Colonic mucosa (tissue), 4 donors: ENCODE results near the gene TDRD9. TPM values are rescaled to one million over a fixed set of nuclear protein-coding genes. Genes with fewer than 3 reads are reported as not detected.
A peak's percentile ranks its signal among the peaks of the same experiment; 100 is the strongest.

Experiments
- DNase-seq: peaks from one replicate; pipeline ENCODE4 v3.0.0-alpha.2; 2020
- H3K27ac ChIP-seq: fragments of 200-600 bp; one replicate; pipeline ENCODE4 v1.8.0; 2021
- H3K27me3 ChIP-seq: fragments of 200-600 bp; one replicate; pipeline ENCODE4 v1.8.0; 2021
- H3K36me3 ChIP-seq: fragments of 200-600 bp; one replicate; pipeline ENCODE4 v1.8.0; 2021
- H3K4me1 ChIP-seq: fragments of 200-600 bp; one replicate; pipeline ENCODE4 v1.8.0; 2021; ENCODE audit warnings: mild to moderate bottlenecking
- H3K4me3 ChIP-seq: fragments of 200-600 bp; one replicate; pipeline ENCODE4 v1.8.0; 2021
- H3K9ac ChIP-seq, 2 donors: one replicate each; pipeline ENCODE4 v1.7.0; 2013; ENCODE audit warnings: control low read depth in 2 of 2, low read depth in 2 of 2, low read length in 2 of 2
- H3K9me3 ChIP-seq: fragments of 200-600 bp; one replicate; pipeline ENCODE4 v1.8.0; 2021
- intact Hi-C: fragments of 100-400 bp; cut with DNase I; formaldehyde crosslinking; loops from one replicate; pipeline ENCODE4 v1.14.1; 2022
- total RNA-seq, 2 donors: library from RNA; stranded (reverse); fragmentation: NEBNext Ultra II Directional in 1 of 2; extraction: Animal tissue kit (Norgen Biotek cat#: 25700) in 1 of 2; gene quantifications; one replicate each; pipeline ENCODE4 v1.2.1, GENCODE V29; 2021
- TF ChIP-seq, protein P1 (sequence below): fragments of 200-600 bp; IDR thresholded peaks from one replicate; pipeline ENCODE4 v1.8.0; 2022; ENCODE audit warnings: antibody characterized with exemption, mild to moderate bottlenecking
- donor health status: healthy.
- donor health status: DM: no; HTN: no; CAD: no.
- donor health status: DM: no; HTN: no; CAD: no.

The TDRD9 gene
- total RNA-seq, 2 donors from 2014 or later, result 0.44 to 1.1 TPM

- H3K4me1 ChIP-seq, result peaks cover 10% of the 10 kb centered on the region
- no peaks in the 10 kb centered on the region for H3K9me3 ChIP-seq
- intact Hi-C loops, result no loop called here
- peak overlapping the region in 1 of 2 donors; percentile 42 for H3K9ac ChIP-seq
- H3K27me3 ChIP-seq, result no peaks in the 10 kb centered on the region
- DNase-seq, result peak; percentile 40
- no peaks in the 10 kb centered on the region for H3K36me3 ChIP-seq
- peak overlapping the region; percentile 66 for H3K27ac ChIP-seq
- TF ChIP-seq, protein P1, sequence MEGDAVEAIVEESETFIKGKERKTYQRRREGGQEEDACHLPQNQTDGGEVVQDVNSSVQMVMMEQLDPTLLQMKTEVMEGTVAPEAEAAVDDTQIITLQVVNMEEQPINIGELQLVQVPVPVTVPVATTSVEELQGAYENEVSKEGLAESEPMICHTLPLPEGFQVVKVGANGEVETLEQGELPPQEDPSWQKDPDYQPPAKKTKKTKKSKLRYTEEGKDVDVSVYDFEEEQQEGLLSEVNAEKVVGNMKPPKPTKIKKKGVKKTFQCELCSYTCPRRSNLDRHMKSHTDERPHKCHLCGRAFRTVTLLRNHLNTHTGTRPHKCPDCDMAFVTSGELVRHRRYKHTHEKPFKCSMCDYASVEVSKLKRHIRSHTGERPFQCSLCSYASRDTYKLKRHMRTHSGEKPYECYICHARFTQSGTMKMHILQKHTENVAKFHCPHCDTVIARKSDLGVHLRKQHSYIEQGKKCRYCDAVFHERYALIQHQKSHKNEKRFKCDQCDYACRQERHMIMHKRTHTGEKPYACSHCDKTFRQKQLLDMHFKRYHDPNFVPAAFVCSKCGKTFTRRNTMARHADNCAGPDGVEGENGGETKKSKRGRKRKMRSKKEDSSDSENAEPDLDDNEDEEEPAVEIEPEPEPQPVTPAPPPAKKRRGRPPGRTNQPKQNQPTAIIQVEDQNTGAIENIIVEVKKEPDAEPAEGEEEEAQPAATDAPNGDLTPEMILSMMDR, result no peak
- H3K4me3 ChIP-seq, result no peak overlapping the region
Measured at GRCh38 chr14:103898711-103899110, 29.5 kb upstream of the TDRD9 start.

- Histone ChIP-seq H3K9ac (peak overlapping the region in 1 of 2 donors; percentile 40), H3K27me3 (no peaks in the 10 kb centered on the region), H3K4me3 (no peak overlapping the region), H3K9me3 (no peaks in the 10 kb centered on the region), H3K36me3 (no peaks in the 10 kb centered on the region), H3K4me1 (peaks cover 10% of the 10 kb centered on the region), H3K27ac (peak overlapping the region; percentile 66)
- intact Hi-C loops, result no loop called here
- TF ChIP-seq, protein P1, result no peak
- DNase-seq, result peak; percentile 30
Measured at GRCh38 chr14:103899316-103899715, 28.9 kb upstream of the TDRD9 start.

DNA sequence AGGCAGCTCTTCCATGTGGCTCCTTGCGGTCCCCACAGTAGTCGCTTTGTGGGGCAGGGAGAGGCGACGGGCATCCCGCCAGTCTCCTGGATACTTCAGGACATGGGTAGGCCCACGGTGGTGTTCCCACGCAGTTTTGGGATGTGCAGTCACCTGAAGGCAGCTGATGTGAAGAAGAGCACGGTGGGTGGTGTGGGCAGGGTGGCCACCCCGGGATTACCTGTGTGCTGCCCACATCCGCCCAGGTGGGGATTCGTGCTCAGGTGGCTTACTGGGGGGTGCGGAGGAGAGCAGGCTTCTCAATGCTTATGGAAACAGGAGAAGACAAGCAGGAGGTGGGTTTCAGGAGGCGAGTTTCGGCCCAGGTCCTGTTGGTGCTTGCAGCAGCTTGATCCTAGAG, 28.4 kb upstream of the TDRD9 start:
- no peaks in the 10 kb centered on the region for H3K9me3 ChIP-seq
- H3K4me1 ChIP-seq, result peaks cover 10% of the 10 kb centered on the region
- DNase-seq, result no peak
- no peaks in the 10 kb centered on the region for H3K27me3 ChIP-seq
- H3K4me3 ChIP-seq, result no peak overlapping the region
- no peak overlapping the region for H3K9ac ChIP-seq
- no peak overlapping the region for H3K27ac ChIP-seq
- intact Hi-C loops, result no loop called here
- TF ChIP-seq, protein P1, result no peak
- no peaks in the 10 kb centered on the region for H3K36me3 ChIP-seq

DNA sequence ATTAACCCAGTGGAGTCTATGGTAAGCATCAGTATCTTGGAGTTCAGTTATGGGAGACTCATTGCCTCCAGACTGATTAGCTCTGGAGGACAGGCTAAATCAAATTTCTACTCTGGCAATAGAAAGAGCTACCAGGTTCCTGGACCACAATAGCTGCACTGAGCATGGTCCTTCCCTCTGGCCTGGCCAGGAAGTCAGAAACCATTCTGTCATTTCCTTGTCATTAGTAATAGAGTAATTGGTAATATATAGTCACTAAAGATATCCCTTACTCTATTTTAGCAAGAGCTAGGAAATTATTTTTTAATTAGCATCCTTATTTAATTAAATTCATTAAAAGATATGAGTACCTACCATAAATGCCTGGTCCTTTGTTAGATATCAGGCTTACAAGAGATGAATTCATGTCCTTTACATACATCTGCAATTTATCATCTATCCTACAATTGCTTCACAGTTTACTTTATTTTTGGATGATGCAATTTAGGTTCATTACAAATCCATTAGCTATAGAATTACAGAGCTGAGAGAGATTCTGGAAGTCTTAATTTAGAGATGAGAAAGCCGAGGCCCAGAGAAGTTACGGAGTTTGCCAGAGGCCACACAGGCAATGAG, 23.7 kb upstream of the TDRD9 start:
- intact Hi-C loops, result no loop called here
- Histone ChIP-seq H3K9ac (no peak overlapping the region), H3K9me3 (no peaks in the 10 kb centered on the region), H3K27ac (no peak overlapping the region), H3K27me3 (no peaks in the 10 kb centered on the region), H3K36me3 (no peaks in the 10 kb centered on the region), H3K4me1 (no peaks in the 10 kb centered on the region), H3K4me3 (no peak overlapping the region)
- TF ChIP-seq, protein P1, result no peak
- no peak for DNase-seq

GRCh38 chr14:103905842-103906456, 22.3 kb upstream of the TDRD9 start:
- TF ChIP-seq, protein P1, result no peak
- H3K36me3 ChIP-seq, result no peaks in the 10 kb centered on the region
- DNase-seq, result no peak
- intact Hi-C loops, result no loop called here
- no peak overlapping the region for H3K9ac ChIP-seq
- H3K27me3 ChIP-seq, result no peaks in the 10 kb centered on the region
- no peak overlapping the region for H3K4me3 ChIP-seq
- H3K27ac ChIP-seq, result no peak overlapping the region
- no peaks in the 10 kb centered on the region for H3K4me1 ChIP-seq
- no peaks in the 10 kb centered on the region for H3K9me3 ChIP-seq
